ENCODE results near the gene SRRM5.

DNA sequence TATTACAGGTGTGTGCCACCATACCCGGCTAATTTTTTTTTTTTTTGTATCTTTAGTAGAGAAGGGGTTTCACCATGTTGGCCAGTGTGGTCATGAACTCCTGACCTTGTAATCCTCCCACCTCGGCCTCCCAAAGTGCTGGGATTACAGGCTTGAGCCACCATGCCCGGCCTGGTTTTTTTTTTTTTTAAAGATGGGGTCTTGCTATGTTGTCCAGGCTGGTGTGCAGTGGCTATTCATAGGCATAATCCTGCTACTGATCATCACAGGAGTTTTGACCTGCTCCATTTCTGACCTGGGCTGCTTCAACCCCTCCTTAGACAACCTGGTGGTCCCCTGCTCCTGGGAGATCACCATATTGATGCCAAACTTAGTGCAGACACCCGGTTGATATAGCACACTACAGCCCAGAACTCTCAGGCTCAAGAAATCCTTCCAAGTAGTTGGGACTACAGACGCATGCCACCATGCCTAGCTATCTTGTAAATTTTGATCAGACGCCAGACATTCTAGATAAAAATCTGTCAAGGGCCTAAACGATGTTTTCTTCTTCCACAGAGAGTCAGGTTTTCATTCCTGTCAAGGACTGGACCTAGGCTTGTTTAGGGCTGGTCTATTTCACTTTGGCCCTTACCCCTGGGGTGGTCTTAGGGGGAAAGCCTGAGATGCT is 48.5 kb downstream of the SRRM5 start:
- TF ChIP-seq, protein P1, sequence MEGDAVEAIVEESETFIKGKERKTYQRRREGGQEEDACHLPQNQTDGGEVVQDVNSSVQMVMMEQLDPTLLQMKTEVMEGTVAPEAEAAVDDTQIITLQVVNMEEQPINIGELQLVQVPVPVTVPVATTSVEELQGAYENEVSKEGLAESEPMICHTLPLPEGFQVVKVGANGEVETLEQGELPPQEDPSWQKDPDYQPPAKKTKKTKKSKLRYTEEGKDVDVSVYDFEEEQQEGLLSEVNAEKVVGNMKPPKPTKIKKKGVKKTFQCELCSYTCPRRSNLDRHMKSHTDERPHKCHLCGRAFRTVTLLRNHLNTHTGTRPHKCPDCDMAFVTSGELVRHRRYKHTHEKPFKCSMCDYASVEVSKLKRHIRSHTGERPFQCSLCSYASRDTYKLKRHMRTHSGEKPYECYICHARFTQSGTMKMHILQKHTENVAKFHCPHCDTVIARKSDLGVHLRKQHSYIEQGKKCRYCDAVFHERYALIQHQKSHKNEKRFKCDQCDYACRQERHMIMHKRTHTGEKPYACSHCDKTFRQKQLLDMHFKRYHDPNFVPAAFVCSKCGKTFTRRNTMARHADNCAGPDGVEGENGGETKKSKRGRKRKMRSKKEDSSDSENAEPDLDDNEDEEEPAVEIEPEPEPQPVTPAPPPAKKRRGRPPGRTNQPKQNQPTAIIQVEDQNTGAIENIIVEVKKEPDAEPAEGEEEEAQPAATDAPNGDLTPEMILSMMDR (IDR thresholded peaks at IDR 0.05): no peak
- TF ChIP-seq POLR2A (IDR thresholded peaks at IDR 0.05): no peak
